ENCODE results near the gene SNX10. TPM values are rescaled to one million over a fixed set of nuclear protein-coding genes. Genes with fewer than 3 reads are reported as not detected.

SNX10 gene
- total RNA-seq, 1 experiment from 2014 or later: 9.8 TPM

DNA sequence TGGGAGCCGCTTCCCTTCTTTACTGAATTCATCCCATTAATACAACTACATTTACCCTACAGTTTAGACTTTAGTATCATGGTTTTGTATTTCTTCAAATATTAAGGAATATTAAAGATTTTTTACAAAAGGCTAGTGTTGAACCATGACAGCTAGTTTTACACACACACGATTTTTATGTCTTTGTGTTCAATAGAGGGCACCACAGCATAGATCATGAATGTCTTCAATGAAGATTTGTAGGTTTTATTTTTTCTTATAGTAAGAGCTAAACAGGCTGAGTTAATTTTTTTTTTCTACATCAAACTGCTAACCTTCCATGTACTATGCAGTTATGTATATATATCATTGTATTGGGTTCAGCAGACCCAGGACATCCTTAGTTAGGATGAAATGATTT, 76.9 kb downstream of the SNX10 start:
- POLR2A ChIA-PET (ENCODE audit: unreplicated experiment): interaction anchor here (0.7 kb wide), 1 partner anchor 482 kb away, joined by 6 read pairs; no protein-coding TSS in a partner anchor

DNA sequence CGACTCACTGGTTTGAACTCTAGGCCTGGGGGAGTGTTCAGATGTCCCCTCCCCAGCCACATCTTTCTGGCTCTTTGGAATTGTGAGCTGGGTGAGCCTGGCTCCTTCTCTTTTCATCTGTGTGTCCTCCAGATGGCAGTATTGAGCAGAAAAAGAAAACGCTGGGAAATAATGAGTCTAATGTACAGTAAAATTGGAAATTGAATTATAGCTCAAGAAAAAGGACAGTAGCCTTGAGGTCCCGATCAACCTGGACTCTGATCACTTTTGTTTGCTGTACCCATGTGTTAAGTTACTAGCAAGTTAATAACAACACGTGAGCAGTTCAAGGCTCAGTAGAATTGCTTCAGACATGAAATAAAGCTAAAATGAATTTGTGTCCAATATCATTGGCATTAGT, 77.9 kb downstream of the SNX10 start:
- no peaks in the 10 kb centered on the region for H3K36me3 ChIP-seq (ENCODE audit: low read depth)
- no peak for TF ChIP-seq EZH2 (IDR thresholded peaks at IDR 0.05; ENCODE audit: low read depth)
- TF ChIP-seq, protein P1, sequence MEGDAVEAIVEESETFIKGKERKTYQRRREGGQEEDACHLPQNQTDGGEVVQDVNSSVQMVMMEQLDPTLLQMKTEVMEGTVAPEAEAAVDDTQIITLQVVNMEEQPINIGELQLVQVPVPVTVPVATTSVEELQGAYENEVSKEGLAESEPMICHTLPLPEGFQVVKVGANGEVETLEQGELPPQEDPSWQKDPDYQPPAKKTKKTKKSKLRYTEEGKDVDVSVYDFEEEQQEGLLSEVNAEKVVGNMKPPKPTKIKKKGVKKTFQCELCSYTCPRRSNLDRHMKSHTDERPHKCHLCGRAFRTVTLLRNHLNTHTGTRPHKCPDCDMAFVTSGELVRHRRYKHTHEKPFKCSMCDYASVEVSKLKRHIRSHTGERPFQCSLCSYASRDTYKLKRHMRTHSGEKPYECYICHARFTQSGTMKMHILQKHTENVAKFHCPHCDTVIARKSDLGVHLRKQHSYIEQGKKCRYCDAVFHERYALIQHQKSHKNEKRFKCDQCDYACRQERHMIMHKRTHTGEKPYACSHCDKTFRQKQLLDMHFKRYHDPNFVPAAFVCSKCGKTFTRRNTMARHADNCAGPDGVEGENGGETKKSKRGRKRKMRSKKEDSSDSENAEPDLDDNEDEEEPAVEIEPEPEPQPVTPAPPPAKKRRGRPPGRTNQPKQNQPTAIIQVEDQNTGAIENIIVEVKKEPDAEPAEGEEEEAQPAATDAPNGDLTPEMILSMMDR (conservative IDR thresholded peaks at IDR 0.05): peak; percentile 96
- H3K4me2 ChIP-seq: 0 out of 2 replicates have a peak overlapping the region, but pooled peaks have one; percentile 6
- ChIA-PET CTCF (interaction anchor here (0.5 to 2.6 kb wide), 24 partner anchors 14 to 1726 kb away, joined by 3 to 94 read pairs (median 4); partner anchors contain the start of gene CBX3), POLR2A (ENCODE audit: unreplicated experiment) (interaction anchor here (0.6 to 0.7 kb wide), 2 partner anchors 292 to 444 kb away, joined by 3 to 4 read pairs; no protein-coding TSS in a partner anchor)
- H3K27me3 ChIP-seq (ENCODE audit: insufficient read depth, low read depth): no peaks in the 10 kb centered on the region
- H3K4me3 ChIP-seq: no peak overlapping the region
- H3K4me1 ChIP-seq (replicated peaks; ENCODE audit: insufficient read depth): no peaks in the 10 kb centered on the region
- H3K27ac ChIP-seq: no peak overlapping the region
- no peaks in the 10 kb centered on the region for H3K9me3 ChIP-seq (ENCODE audit: insufficient read depth, low read depth)
- H4K20me1 ChIP-seq (ENCODE audit: insufficient read depth): no peaks in the 10 kb centered on the region
- peak in 1 of 2 experiments; percentile 50 for DNase-seq
- no peak overlapping the region for H2AFZ ChIP-seq
- H3F3A ChIP-seq (ENCODE audit: insufficient read depth, low read depth): no peaks in the 10 kb centered on the region
- intact Hi-C loops (cut with micrococcal nuclease; ENCODE audit: unreplicated experiment): loop anchor here (1.0 to 10.0 kb wide), 9 partner anchors 131 to 1727 kb away; no protein-coding TSS in a partner anchor
- BruUV-seq (replicated peaks): no TSS peak
- H3K9me2 ChIP-seq (ENCODE audit: insufficient read depth): no peaks in the 10 kb centered on the region
- H3K79me2 ChIP-seq (ENCODE audit: low read depth): no peaks in the 10 kb centered on the region

More for the DNA sequence above, 76.9 kb downstream of the SNX10 start:
- H3F3A ChIP-seq (ENCODE audit: insufficient read depth, low read depth): no peaks in the 10 kb centered on the region
- no peaks in the 10 kb centered on the region for H3K27me3 ChIP-seq (ENCODE audit: insufficient read depth, low read depth)
- H3K4me2 ChIP-seq: no peak overlapping the region
- intact Hi-C loops (cut with micrococcal nuclease; ENCODE audit: unreplicated experiment): loop anchor here (2.0 to 10.0 kb wide), 6 partner anchors 132 to 1656 kb away; no protein-coding TSS in a partner anchor
- no peaks in the 10 kb centered on the region for H3K9me2 ChIP-seq (ENCODE audit: insufficient read depth)
- TF ChIP-seq, protein P1 (conservative IDR thresholded peaks at IDR 0.05): peak; percentile 62
- TF ChIP-seq EZH2 (IDR thresholded peaks at IDR 0.05; ENCODE audit: low read depth): no peak
- no peaks in the 10 kb centered on the region for H4K20me1 ChIP-seq (ENCODE audit: insufficient read depth)
- CTCF ChIA-PET: interaction anchor here (0.6 to 2.6 kb wide), 14 partner anchors 132 to 793 kb away, joined by 3 to 94 read pairs (median 4); partner anchors contain the start of gene CBX3
- no peak for DNase-seq
- H3K27ac ChIP-seq: no peak overlapping the region
- no TSS peak for BruUV-seq (replicated peaks)
- no peaks in the 10 kb centered on the region for H3K79me2 ChIP-seq (ENCODE audit: low read depth)
- no peak overlapping the region for H3K4me3 ChIP-seq
- no peaks in the 10 kb centered on the region for H3K4me1 ChIP-seq (replicated peaks; ENCODE audit: insufficient read depth)
- no peaks in the 10 kb centered on the region for H3K36me3 ChIP-seq (ENCODE audit: low read depth)
- H3K9me3 ChIP-seq (ENCODE audit: insufficient read depth, low read depth): no peaks in the 10 kb centered on the region
- H2AFZ ChIP-seq: no peak overlapping the region

DNA sequence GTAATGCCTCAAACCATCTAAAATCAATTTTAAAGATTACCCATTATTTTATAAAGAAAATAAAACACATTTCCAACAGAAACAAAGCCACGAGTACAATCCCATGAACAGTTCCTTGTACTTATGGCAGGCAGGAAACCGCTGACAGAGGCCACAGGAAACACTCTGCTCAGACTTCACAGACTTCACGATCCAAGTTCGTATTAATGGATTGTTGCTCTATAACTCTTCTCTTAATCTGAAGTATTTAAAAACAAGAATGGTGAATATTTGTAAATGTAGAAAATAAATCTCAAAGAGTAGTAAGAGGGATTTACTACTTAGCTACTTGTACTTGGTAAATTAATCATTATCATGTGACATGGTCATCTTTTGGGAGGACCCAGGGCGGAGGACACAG, 78.3 kb downstream of the SNX10 start:
- H3K27me3 ChIP-seq (ENCODE audit: insufficient read depth, low read depth): no peaks in the 10 kb centered on the region
- no peaks in the 10 kb centered on the region for H3K9me3 ChIP-seq (ENCODE audit: insufficient read depth, low read depth)
- intact Hi-C loops (cut with micrococcal nuclease; ENCODE audit: unreplicated experiment): no loop called here
- H3K36me3 ChIP-seq (ENCODE audit: low read depth): no peaks in the 10 kb centered on the region
- ChIA-PET POLR2A (ENCODE audit: unreplicated experiment) (interaction anchor here (0.6 to 0.7 kb wide), 2 partner anchors 291 to 444 kb away, joined by 3 to 4 read pairs; no protein-coding TSS in a partner anchor), CTCF (interaction anchor here (0.5 to 2.6 kb wide), 21 partner anchors 13 to 1725 kb away, joined by 3 to 94 read pairs (median 4); no protein-coding TSS in a partner anchor)
- no peak overlapping the region for H3K27ac ChIP-seq
- TF ChIP-seq EZH2 (IDR thresholded peaks at IDR 0.05; ENCODE audit: low read depth): no peak
- no peak overlapping the region for H2AFZ ChIP-seq
- no peaks in the 10 kb centered on the region for H3F3A ChIP-seq (ENCODE audit: insufficient read depth, low read depth)
- H3K9me2 ChIP-seq (ENCODE audit: insufficient read depth): no peaks in the 10 kb centered on the region
- H4K20me1 ChIP-seq (ENCODE audit: insufficient read depth): no peaks in the 10 kb centered on the region
- H3K79me2 ChIP-seq (ENCODE audit: low read depth): no peaks in the 10 kb centered on the region
- peaks cover 1% of the 10 kb centered on the region for H3K4me1 ChIP-seq (replicated peaks; ENCODE audit: insufficient read depth)
- no peak overlapping the region for H3K4me3 ChIP-seq
- H3K4me2 ChIP-seq: no peak overlapping the region
- no TSS peak for BruUV-seq (replicated peaks)
- no peak for DNase-seq

All from PC-9 (cell line).